PFSK-1 (cell line): ENCODE measurements around the gene RYR3.

Experiments used
- POLR2AphosphoS5 ChIP-seq: IDR thresholded peaks from 2 replicates; pipeline ENCODE4 v1.6.1; 2012; ENCODE audit warnings: low read depth, mild to moderate bottlenecking, control low read depth, low read length, moderate library complexity
- SIN3A ChIP-seq: IDR thresholded peaks from 2 replicates; pipeline ENCODE4 v1.6.1; 2012; ENCODE audit warnings: mild to moderate bottlenecking, low read length, moderate library complexity, borderline replicate concordance; ENCODE audit not compliant: insufficient read depth
- TAF1 ChIP-seq: IDR thresholded peaks from 2 replicates; pipeline ENCODE4 v1.6.1; 2012; ENCODE audit warnings: low read length, control low read depth, borderline replicate concordance; ENCODE audit not compliant: insufficient read depth

DNA sequence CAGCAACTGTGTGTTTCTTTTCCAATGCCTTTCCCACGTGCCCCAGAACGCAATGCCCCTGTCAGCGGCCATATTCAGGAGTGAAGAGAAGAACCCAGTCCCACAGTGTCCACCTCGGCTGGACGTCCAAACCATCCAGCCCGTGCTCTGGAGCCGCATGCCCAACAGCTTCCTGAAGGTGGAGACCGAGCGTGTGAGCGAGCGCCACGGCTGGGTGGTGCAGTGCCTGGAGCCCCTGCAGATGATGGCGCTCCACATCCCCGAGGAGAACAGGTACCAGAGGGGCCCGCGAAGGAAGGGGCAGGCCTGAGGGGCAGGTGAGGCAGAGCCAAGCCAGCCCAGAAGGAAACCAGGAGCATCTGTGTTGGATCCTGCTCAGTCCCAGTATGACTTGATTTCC, 349.4 kb downstream of the RYR3 start:
- TF ChIP-seq TAF1 (no peak), POLR2AphosphoS5 (no peak), SIN3A (no peak)
